ENCODE measurements around the gene MYH2.

GRCh38 chr17:10532026-10532425 lies 17.4 kb downstream of the MYH2 start:
- TF ChIP-seq SMARCE1 (IDR thresholded peaks at IDR 0.05; ENCODE audit: borderline replicate concordance) (no peak), KDM5A (IDR thresholded peaks at IDR 0.05; ENCODE audit: borderline replicate concordance, low read length) (no peak), REST (IDR thresholded peaks at IDR 0.05; ENCODE audit: borderline replicate concordance in 1 of 2, low read depth in 1 of 2, low read length in 2 of 2) (no peak), SIN3A (IDR thresholded peaks at IDR 0.05; ENCODE audit: borderline replicate concordance, low read depth, low read length) (no peak), ZNF121 (CRISPR knock-in tag; IDR thresholded peaks at IDR 0.05) (no peak), ATF6 (CRISPR knock-in tag; conservative IDR thresholded peaks at IDR 0.05) (no peak), FOXA3 (CRISPR knock-in tag; IDR thresholded peaks at IDR 0.05) (no peak), ARNTL (CRISPR knock-in tag; IDR thresholded peaks at IDR 0.05) (no peak), TEF (CRISPR knock-in tag; IDR thresholded peaks at IDR 0.05) (no peak), ZNF572 (CRISPR knock-in tag; IDR thresholded peaks at IDR 0.05) (no peak), CHD2 (IDR thresholded peaks at IDR 0.05; ENCODE audit: low read depth, low read length) (no peak), TGIF2 (CRISPR knock-in tag; IDR thresholded peaks at IDR 0.05) (no peak)

Measured in HepG2 (cell line).